Activated gamma-delta T cell treated with anti-CD3 and anti-CD28 coated beads, Interleukin-2, amount 50 U/mL, for 16 hours (primary cell): ENCODE results near the gene MICAL3.

Experiments
- DNase-seq: peaks from one replicate; pipeline ENCODE4 v3.0.0-alpha.2; 2020; ENCODE audit warnings: low read depth

Gene MICAL3

GRCh38 chr22:17870407-17870806 is 154.0 kb downstream of the MICAL3 start:
- no peak for DNase-seq

GRCh38 chr22:17869285-17870096 is 154.9 kb downstream of the MICAL3 start:
- DNase-seq, result no peak

GRCh38 chr22:17868771-17869170 is 155.6 kb downstream of the MICAL3 start:
- no peak for DNase-seq

GRCh38 chr22:17867160-17867785 is 157.1 kb downstream of the MICAL3 start:
- no peak for DNase-seq

- no peak for DNase-seq
Observed at GRCh38 chr22:17866621-17867020, 157.7 kb downstream of the MICAL3 start.

GRCh38 chr22:17866127-17866526 is 158.2 kb downstream of the MICAL3 start:
- DNase-seq, result no peak

- no peak for DNase-seq
Observed at GRCh38 chr22:17865183-17866055, 158.9 kb downstream of the MICAL3 start.

GRCh38 chr22:17864398-17865182 is 159.8 kb downstream of the MICAL3 start:
- no peak for DNase-seq

- no peak for DNase-seq
Observed at GRCh38 chr22:17862646-17863181, 161.6 kb downstream of the MICAL3 start.

- DNase-seq, result no peak
Observed at GRCh38 chr22:17861909-17862308, 162.5 kb downstream of the MICAL3 start.

GRCh38 chr22:17860220-17860965 is 164.0 kb downstream of the MICAL3 start:
- DNase-seq, result no peak

- no peak for DNase-seq
Observed at GRCh38 chr22:17858033-17858432, 166.3 kb downstream of the MICAL3 start.

GRCh38 chr22:17855572-17856290 is 168.6 kb downstream of the MICAL3 start:
- DNase-seq, result no peak

- no peak for DNase-seq
Observed at GRCh38 chr22:17853073-17853472, 171.3 kb downstream of the MICAL3 start.

- no peak for DNase-seq
Observed at GRCh38 chr22:17851759-17852158, 172.6 kb downstream of the MICAL3 start.

- DNase-seq, result no peak
Observed at GRCh38 chr22:17847360-17848078, 176.8 kb downstream of the MICAL3 start.

GRCh38 chr22:17846326-17846992 is 177.9 kb downstream of the MICAL3 start:
- no peak for DNase-seq

GRCh38 chr22:17845790-17846189 is 178.6 kb downstream of the MICAL3 start:
- DNase-seq, result no peak

- DNase-seq, result no peak
Observed at GRCh38 chr22:17845327-17845726, 179.0 kb downstream of the MICAL3 start.
